GM21423 (cell line): ENCODE data around the gene ABHD5.

Experiments used
- ATAC-seq: cut with Tn5 transposase; IDR thresholded peaks from one replicate; pipeline ENCODE4 v1.9.1; 2021; ENCODE audit warnings: mild to moderate bottlenecking, moderate library complexity; ENCODE audit not compliant: unreplicated experiment

ABHD5 gene

DNA sequence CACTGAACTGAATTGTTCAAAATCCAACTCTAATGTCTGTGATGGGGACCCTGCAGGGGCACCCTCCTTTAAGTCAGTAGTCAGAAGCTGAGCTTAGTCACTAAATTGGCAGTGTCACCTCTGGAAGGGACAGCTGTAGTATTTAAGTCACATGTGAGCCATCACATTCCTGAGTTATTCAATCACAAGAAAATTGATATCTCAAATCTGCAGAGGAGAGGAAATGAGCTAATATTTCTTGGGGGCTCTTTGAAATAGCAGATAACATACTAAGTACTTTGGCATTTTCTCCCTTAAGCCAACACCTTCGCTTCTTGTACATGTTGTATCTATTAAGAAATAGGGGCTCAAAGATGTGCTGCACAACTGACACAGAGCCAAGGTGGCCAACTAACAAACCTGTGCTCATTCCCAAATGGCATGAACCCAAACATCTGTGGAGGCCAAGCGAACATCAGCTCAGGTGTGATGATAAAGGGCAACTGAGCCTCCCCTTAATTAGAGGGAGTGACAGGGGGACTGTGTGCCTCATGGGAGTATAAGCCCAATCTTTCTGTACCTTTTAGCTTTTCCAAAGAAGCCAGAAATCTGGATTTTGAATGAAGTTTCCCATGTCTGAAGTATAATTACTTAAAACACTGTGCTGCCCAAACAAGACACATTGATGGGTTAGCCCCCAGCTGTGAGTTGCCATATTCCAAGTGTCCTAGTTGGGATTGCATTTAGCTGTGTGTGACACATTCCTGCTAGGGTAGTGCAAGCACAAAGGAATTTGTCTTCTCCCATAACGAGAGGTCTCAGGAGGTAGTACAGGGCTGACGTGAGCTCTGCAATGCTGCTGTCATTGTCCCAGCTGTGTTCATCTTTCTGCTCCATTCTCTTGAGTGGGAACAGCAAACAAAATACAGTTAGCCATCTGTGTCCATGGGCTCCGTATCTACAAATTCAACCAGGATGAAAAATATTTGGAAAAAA is 63.3 kb downstream of the ABHD5 start:
- ATAC-seq: no peak

DNA sequence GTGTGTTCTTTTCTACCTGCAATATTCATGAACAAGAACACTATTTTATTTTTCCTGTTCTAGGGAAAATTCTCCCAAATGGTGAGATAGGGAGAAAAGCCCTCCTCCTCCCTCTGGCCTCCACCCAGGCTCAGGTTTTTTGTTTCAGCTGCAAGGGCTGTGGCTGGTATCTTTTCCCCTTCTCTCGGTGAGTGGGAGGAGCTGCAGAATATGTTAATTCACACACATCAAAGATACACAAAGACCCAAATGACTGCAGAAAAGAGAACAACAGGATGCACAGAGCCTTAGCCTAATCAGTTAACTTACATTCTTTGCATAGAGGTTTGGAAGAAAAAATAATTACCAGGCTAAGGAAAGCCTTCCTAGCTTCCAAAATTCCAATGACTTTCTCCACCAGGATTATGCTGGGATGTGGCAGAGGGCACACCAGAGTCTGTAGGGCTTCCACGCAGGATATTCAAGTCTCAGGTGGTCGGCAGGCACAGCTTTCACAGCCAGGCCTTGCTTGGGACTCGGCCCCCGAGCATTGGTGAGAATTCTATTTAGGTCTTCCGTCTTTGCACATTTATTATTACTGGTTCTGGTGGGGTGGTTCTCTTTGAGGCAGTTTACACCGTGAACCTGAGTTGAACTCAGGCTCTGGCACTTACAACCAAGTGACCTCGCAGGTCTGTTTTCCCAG is 64.9 kb downstream of the ABHD5 start:
- no peak for ATAC-seq

DNA sequence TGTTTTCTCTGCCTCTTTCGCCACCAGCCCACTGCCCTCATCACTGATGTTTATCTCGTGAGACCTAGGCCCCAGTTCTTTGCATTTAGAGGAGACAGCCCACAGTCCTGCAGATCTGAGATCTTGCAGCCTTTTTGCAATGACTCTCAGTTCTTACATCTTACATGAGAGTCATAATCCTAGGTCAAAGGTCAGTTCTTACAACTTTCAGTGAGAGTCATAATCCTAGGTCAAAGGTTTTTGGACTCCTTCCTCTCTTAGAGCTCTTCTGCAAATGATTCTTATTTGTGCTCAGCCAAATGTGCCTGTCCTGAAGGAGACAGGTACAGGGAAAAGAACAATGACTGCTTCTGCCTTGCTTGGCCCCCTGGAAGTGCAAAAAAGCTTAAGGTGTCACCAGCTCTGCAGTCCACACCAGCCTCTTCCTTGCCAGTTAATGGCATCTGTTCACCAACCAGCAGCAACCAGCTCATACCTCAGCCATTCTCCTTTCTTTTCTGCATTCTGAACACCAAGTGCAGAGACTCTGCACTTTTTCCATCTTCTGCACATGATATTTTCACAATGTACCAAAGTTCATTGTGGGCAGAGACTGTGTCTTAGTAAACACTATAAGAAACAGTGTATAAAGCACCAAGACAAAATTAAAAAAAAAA is 67.1 kb downstream of the ABHD5 start:
- ATAC-seq: no peak

DNA sequence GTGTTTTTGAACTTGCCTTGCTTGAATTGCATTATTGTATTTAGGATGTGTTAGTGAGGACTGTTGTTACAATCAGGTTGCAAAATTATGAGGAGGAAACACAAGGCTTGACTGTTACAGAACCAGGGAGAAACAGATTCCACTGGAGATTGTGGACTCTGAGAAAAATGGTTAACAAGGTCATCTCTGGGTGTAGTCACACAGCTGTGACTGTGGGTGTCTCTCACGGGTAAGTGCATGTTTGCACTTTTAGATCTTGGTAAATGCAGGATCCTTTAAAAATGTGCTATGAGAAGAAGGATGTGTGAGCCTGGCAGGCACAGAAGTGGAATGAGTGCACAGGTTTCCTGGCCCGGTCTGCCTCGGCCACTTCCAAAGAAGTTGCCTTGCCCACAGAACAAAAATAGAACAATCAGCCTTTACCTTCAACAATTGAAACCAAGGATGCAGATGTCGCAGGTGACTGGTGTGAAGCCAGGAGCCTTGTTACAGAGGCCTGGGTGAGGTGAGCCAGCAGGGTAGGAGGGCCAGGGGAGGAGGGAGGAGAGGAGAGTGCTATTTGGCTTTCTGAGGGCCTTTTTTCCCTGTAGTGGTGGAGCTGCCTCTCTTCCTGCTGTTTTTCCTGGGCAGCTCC is 68.0 kb downstream of the ABHD5 start:
- ATAC-seq: no peak

DNA sequence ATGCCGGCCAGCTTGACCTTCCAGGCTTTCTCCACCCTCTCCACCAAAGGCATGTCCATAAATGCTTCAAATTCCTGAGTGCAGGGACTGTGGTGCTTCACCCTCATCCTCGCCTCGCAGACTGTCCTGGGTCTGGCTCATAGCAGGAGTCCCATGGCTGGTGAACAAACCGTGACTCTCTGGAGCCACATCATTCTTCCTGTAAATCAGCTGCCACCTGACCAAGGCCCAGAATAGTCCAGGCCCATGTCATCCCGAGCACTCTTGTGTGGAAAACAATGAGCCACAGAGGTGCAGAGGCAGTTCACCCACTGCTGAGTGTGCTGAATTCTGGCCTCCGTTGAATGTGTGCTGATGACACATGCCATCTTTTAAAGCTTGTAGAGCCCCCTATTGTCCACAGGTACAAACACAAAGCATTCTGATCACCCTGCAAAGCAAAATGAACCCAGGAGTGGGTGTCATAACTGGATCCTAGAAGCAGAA is 68.6 kb downstream of the ABHD5 start:
- ATAC-seq: no peak

DNA sequence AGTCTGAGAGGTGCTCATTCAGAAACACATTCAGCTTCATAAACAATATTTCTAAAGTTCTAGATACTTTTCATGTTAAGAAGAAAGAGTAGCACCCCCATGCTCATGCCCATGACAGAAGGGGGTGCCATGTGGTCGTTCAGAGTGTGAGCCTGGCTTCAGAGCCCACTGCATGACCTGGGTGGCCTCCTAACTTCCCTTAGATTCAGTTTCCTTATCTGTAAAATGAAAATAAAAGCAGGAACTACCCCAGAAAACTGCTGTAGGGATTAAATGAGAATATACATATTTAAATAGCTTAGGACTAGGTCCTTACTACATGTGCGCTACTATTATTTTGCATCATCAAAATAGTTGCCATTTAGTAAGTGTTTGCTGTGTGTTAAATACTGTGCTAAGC is 69.2 kb downstream of the ABHD5 start:
- no peak for ATAC-seq

DNA sequence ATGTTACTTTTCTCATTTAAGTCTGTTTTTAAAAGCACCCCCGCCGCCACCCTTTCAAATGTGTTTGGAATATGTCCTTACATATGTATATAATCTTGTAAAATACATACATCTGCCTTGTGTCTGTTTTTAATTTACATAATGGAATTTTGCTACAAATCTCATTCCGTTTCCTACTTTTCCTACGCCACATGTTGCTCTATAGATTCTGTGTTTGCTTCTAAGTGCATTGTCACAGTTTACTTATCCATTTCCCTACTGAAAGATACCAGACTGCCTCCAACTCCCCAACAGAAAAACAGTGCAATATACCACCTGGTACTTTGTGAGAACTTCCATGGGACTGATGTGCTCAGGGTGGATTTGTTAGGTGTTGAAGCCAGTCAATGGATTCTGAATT is 70.2 kb downstream of the ABHD5 start:
- ATAC-seq: no peak

DNA sequence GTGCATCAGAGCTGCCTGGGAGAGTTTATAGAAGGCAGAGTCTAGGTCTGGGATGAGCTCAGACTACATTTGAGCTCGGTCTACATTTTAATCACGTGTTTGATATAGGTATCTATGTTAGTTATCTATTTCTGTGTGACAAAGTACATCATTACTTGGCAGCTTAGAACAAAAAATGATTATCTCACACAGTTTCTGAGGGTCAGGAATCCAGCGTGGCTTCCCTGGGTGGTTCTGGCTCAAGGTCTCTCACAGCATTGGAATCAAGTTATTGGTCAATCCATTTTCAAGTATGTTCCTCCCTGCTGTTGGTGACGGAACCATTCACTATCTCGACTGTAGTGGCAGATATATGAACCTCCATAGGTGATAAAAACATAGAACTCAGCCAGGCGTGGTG is 71.7 kb downstream of the ABHD5 start:
- no peak for ATAC-seq

DNA sequence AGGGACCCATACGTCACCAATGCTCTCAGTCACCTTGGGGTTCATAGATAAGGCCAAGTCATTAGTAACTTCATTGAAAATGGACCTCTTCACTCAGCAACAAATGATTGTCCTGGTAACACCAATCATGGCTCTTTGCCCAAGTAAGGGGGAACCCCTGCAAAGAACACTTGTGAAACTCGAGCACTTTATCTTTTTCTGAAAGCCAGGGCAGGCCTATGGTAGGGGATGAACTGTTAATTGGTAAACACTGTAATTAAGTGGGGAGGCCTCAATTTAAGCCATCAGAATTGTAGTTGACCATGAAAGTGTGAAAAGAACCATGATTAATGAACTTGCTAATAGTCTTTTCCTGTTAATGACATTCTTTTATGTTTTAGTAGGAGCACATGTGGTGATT is 73.3 kb downstream of the ABHD5 start:
- no peak for ATAC-seq

DNA sequence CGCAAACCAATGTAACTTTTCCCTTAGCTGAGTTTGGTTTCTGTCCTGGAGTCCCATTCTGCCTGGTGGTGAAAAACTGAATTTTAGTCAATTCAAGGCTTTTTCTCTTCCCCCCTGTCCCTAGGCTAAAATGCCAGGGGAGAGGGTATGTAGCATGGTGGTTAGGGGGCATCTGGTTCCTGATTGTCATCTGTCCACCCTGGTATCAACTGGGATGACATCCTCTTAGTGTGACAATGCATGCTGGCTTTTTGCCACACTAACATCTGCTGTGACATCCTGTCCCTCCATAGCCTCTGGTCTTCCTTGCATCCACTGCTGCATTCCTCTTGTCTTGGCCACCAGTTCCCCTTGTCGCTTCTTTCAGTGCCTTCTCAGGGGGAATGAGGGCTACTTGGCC is 73.7 kb downstream of the ABHD5 start:
- ATAC-seq: no peak

DNA sequence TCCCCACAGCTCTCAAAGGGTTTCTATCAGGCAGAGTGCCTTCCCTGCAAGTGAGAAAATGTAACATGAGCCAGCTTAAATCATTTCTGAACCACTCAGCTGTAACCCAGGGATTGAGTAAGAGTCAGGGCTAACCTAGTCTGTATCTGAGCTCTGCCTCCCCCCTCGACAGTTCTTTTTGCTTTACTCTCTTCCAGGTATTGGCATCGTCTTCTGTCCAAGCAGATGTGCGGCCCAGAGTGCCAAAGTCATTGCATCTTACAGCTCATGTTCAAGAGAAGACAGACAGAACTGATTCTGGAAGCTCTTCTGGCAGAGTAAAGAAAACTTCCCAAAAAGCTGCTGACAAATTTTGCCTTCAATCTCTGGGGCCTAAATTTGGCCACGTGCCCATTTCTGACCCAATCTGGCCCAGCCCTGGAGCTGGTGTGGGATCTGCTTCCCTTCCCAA is 74.8 kb downstream of the ABHD5 start:
- ATAC-seq: no peak

DNA sequence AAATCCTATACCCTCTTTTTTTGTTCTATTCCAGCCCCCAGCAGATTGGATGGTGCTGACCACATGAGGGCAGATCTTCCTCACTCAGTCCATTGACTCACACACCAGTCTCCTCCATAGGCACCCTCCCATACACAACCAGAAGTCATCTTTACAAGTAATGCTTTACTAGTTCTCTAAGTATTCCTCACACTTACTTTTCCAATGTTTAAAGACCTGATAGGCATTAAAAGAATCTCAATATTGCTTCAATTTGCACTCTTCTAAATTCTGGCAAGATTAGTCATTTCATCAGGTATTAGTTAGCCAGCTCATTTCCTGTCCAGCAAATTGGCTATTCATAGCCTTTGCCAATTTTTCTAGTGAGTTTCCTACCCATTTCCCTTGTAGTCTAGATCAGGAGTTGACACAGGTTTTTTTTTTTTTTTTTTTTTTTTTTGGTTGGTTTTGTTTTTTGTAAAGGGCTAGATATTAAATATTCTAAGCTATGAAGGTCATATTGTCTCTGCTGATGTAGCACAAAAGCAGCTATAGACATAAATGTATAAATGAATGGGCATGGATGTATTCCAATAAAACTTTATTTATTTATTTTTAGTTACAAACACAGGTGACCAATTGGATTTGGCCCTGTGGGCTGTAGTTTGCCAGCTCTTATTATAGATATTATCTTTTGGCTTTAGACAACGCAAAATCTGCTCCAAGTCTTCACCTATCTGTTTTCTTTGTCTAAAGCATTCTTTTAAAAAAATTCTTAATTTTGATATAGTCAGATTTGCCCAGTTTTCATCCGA is 76.1 kb downstream of the ABHD5 start:
- ATAC-seq: no peak

DNA sequence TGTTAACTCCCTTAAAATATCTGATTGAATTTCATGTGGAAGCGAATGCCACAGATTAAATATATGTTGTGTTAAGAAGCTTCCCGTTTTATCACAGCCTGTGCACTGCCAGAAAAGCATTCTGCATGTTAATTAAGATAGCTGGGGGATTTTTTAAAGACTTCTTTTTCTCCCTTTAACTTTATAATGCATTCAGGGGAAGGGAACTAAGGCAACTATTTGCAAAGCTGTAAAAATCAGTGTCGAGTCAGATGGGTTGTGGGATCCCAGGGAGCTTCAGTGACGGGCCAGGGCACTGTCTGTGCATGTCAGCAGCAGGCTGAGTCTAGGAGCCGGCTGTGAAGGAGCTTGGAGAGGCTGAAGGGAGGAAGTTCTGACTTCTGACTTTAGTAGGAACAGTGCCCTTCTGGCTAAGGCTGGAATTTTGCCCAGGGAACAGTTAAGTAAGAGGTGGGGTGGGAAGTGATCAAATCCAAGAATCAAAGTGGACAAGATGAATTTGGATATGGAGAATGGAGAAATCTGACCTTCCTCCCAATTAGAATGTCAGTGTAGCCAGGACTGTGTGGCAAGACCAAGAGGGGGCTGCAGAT is 77.7 kb downstream of the ABHD5 start:
- no peak for ATAC-seq

DNA sequence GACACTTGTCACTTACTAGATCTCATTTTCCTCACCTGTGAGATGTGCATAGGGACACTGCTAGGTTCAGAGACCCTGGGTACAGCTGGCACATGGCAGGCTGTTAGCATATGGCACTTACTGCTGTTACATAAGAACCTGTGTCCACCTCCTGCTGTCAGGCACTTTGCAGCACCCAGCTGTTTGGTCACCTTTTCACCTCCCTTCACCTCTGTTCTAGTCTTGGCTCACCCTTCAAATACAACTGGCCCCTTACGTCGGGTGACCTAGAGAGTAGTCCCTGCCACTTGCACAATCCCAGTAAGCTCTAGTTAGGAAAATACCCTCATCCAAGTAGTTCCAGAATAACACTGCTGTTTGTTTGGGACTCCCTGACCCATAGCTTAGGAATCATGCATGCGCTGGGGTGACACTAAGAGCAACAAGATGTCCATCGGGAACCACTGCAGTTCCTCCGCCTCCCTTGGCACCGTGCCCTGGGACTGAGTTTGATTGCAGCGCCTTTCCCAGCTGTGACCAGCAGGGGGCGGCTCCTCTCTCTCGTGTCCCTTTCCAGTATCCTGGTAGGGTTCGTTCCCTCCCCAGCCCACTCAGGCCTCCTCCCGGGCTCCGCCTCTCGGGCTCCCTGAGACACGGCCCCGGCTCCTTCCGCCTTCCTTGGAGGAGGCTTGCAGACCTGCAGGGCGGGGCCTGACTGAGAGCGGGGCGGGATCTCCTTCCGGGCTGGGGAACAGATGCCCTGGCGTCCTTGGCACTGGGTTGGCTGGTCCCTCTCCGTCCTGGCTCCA is 78.6 kb downstream of the ABHD5 start:
- ATAC-seq: no peak

DNA sequence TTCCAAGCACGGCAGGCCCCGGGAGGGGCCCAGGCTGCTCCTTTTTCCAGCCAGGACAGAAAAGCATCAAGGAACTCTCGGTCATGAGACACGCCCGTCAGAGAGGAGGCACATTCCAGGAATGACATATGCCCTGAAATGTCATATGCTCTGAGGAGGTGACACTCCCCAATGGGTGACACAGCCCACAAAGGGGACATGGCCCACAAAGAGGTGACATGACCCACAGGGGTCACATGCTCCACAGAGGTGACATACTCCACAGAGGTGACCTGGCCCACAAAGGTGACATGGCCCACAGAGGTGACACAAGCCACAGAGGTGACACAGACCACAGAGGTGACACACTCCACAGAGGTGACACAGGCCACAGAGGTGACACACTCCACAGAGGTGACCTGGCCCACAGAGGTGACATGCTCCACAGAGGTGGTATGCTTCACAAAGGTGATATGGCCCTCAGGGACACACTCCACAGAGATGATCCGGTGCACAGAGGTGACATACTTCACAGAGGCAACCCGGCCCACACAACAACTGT is 79.2 kb downstream of the ABHD5 start:
- ATAC-seq: no peak

DNA sequence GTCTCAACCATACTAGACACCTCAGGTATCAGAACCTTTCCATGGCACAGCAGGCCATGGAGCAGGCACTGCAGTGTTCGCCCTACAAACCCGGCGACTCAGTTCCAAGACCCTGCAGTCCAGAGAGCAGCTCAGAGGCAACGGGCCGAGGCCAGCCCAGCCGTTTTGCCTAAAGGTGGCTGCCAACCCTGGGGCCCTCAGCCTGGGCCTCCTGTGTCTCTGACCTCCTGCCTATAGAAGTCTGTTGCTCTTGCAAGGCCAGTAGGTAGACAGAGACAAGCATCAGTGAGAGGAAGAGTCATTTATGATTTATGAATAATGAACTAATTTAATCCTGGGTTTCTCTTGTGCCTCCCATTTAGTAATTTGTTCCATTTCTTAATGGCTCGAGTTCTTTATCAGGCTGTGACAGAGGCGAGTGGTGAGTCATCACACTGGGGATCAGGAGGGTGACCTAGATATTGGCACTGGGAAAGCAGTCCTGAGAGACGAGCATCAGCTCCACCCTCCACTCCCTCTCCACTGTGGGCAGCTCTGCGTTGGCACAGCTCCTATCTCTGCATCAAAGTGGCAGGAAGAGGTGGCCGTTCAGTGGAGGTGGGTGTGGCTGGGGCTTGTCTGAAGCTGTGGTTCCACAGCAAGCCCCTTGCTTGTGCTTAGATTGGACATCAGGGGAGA is 79.8 kb downstream of the ABHD5 start:
- ATAC-seq: no peak

DNA sequence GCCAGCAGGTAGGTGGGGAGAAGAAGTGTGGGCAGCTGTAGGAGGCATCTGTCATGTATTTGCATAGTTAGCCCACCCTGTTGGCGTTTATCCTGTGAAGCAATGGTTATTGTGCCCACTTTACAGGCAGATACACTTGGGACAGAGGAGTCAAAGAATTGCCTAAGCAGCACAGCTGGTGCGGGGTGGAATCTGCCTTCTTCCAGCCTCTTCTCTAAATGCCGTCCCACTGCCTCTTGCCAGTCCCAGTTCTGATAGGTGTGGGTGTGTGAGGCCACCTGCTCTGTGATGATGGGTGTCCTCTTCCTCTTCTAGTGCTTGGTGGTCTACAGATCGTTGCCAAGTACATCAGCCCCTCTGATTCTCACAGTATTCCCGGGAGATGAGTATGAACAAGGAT is 80.9 kb downstream of the ABHD5 start:
- no peak for ATAC-seq
